Thymus (tissue), 11 donors: ENCODE measurements around the gene TLK1. TPM values are rescaled to one million over a fixed set of nuclear protein-coding genes. Genes with fewer than 3 reads are reported as not detected.
"Not testable (repeated sequence)": the region's sequence is repeated elsewhere in the genome, so short reads cannot be mapped to it uniquely, and the experiment has no call there.

Experiments
- DNase-seq, 9 donors: peaks; one replicate each; pipeline ENCODE4 v3.0.0-alpha.2; 2013; ENCODE audit warnings: low spot score in 9 of 9, low read depth in 6 of 9, missing footprints in 1 of 9
- H3K27ac ChIP-seq, 2 donors: one replicate each; pipeline ENCODE4 v1.5.1; 2013; ENCODE audit warnings: control low read depth in 1 of 2, low read depth in 1 of 2, low read length in 1 of 2, mild to moderate bottlenecking in 1 of 2, moderate library complexity in 1 of 2
- H3K27me3 ChIP-seq, 2 donors: one replicate each; pipeline ENCODE4 v1.5.1; 2013; ENCODE audit warnings: low read length in 1 of 2; ENCODE audit not compliant: control insufficient read depth in 2 of 2, insufficient read depth in 1 of 2
- H3K36me3 ChIP-seq, 2 donors: one replicate each; pipeline ENCODE4 v1.5.1; 2013; ENCODE audit warnings: low read length in 1 of 2, mild to moderate bottlenecking in 1 of 2, moderate library complexity in 1 of 2; ENCODE audit not compliant: control insufficient read depth in 2 of 2, insufficient read depth in 2 of 2
- H3K4me1 ChIP-seq, 2 donors: one replicate each; pipeline ENCODE4 v1.5.1; 2013; ENCODE audit warnings: low read length in 2 of 2; ENCODE audit not compliant: control insufficient read depth in 2 of 2, insufficient read depth in 2 of 2
- H3K4me3 ChIP-seq, 2 donors: one replicate each; pipeline ENCODE4 v1.5.1; 2013; ENCODE audit warnings: low read length in 2 of 2, control low read depth in 1 of 2, mild to moderate bottlenecking in 1 of 2
- H3K9me3 ChIP-seq, 2 donors: one replicate each; pipeline ENCODE4 v1.5.1; 2013; ENCODE audit warnings: low read length in 1 of 2, mild to moderate bottlenecking in 1 of 2; ENCODE audit not compliant: control insufficient read depth in 2 of 2, insufficient read depth in 1 of 2
- WGBS: extraction: QIAGEN DNeasy Blood & Tissue Kit; methylation state at CpG from one replicate; pipeline ENCODE4 v1.1.7; 2013; 5-methylcytosine and 5-hydroxymethylcytosine counted together
- polyA plus RNA-seq: library from polyadenylated mRNA; stranded (reverse); fragments of 200-250 nt; gene quantifications from one replicate; pipeline ENCODE4 v1.2.3, GENCODE V29; 2013
- total RNA-seq: library from RNA; stranded (reverse); fragments of 120-200 nt; gene quantifications from one replicate; pipeline ENCODE4 v1.2.4, GENCODE V29; 2013
- donor health status: healthy.

TLK1 gene
- total and polyA plus RNA-seq, 2 donors: 15.5 to 29.3 TPM

GRCh38 chr2:171084128-171084527 is 76.6 kb downstream of the TLK1 start:
- Histone ChIP-seq H3K36me3 (peaks cover 0 to 3% of the 10 kb centered on the region in 2 donors), H3K27me3 (no peaks in the 10 kb centered on the region), H3K9me3 (no peaks in the 10 kb centered on the region), H3K4me3 (no peak overlapping the region), H3K4me1 (peaks cover 17 to 19% of the 10 kb centered on the region in 2 donors), H3K27ac (no peak overlapping the region)
- WGBS: 92% methylated on average over 5 of the region's 5 CpGs
- peak in 1 of 9 donors; percentile 21 for DNase-seq

- Histone ChIP-seq H3K27me3 (no peaks in the 10 kb centered on the region), H3K4me3 (no peak overlapping the region), H3K36me3 (peaks cover 0 to 10% of the 10 kb centered on the region in 2 donors), H3K9me3 (no peaks in the 10 kb centered on the region), H3K4me1 (peaks cover 17 to 19% of the 10 kb centered on the region in 2 donors), H3K27ac (no peak overlapping the region)
- 98% methylated on average over 2 of the region's 2 CpGs for WGBS
- DNase-seq: no peak
Observed at GRCh38 chr2:171083451-171083850, 77.2 kb downstream of the TLK1 start.

- WGBS: 89% methylated on average over 3 of the region's 3 CpGs
- no peaks in the 10 kb centered on the region for H3K27me3 ChIP-seq
- H3K9me3 ChIP-seq: no peaks in the 10 kb centered on the region
- peak in 4 of 9 donors; percentile 18 to 52 (median 27) for DNase-seq
- no peak overlapping the region for H3K27ac ChIP-seq
- no peak overlapping the region for H3K4me3 ChIP-seq
- peaks cover 10% of the 10 kb centered on the region in 2 donors for H3K4me1 ChIP-seq
- H3K36me3 ChIP-seq: peaks cover 0 to 18% of the 10 kb centered on the region in 2 donors
Observed at GRCh38 chr2:171081649-171082111, 79.0 kb downstream of the TLK1 start.

- Histone ChIP-seq H3K9me3 (no peaks in the 10 kb centered on the region), H3K27me3 (no peaks in the 10 kb centered on the region), H3K36me3 (peaks cover 6 to 24% of the 10 kb centered on the region in 2 donors), H3K4me1 (peaks cover 3 to 4% of the 10 kb centered on the region in 2 donors), H3K4me3 (no peak overlapping the region), H3K27ac (no peak overlapping the region)
- WGBS: 99% methylated on average over 6 of the region's 6 CpGs
- no peak for DNase-seq
Observed at GRCh38 chr2:171080607-171081006, 80.1 kb downstream of the TLK1 start.

GRCh38 chr2:171076422-171076821 is 84.3 kb downstream of the TLK1 start:
- H3K36me3 ChIP-seq: peaks cover 11 to 31% of the 10 kb centered on the region in 2 donors
- H3K27ac ChIP-seq, H3K9me3 ChIP-seq, H3K27me3 ChIP-seq, H3K4me1 ChIP-seq, DNase-seq, H3K4me3 ChIP-seq: not testable (repeated sequence)
- 95% methylated on average over 7 of the region's 7 CpGs for WGBS

- H3K27me3 ChIP-seq: no peaks in the 10 kb centered on the region
- WGBS: 97% methylated on average over 5 of the region's 5 CpGs
- peaks cover 14 to 21% of the 10 kb centered on the region in 2 donors for H3K36me3 ChIP-seq
- no peaks in the 10 kb centered on the region for H3K4me1 ChIP-seq
- no peak overlapping the region for H3K27ac ChIP-seq
- H3K9me3 ChIP-seq: peaks cover 0 to 4% of the 10 kb centered on the region in 2 donors
- no peak overlapping the region for H3K4me3 ChIP-seq
- no peak for DNase-seq
Observed at GRCh38 chr2:171072164-171072563, 88.5 kb downstream of the TLK1 start.

GRCh38 chr2:171069286-171069956 is 91.3 kb downstream of the TLK1 start:
- DNase-seq: no peak
- Histone ChIP-seq H3K4me1 (no peaks in the 10 kb centered on the region), H3K4me3 (no peak overlapping the region), H3K9me3 (peaks cover 0 to 4% of the 10 kb centered on the region in 2 donors), H3K27me3 (no peaks in the 10 kb centered on the region), H3K27ac (no peak overlapping the region), H3K36me3 (peaks cover 8 to 12% of the 10 kb centered on the region in 2 donors)
- 95% methylated on average over 8 of the region's 8 CpGs for WGBS

GRCh38 chr2:171066110-171066509 is 94.6 kb downstream of the TLK1 start:
- Histone ChIP-seq H3K27me3 (no peaks in the 10 kb centered on the region), H3K27ac (no peak overlapping the region), H3K4me3 (no peak overlapping the region), H3K4me1 (no peaks in the 10 kb centered on the region), H3K36me3 (peaks cover 3 to 5% of the 10 kb centered on the region in 2 donors), H3K9me3 (peaks cover 0 to 4% of the 10 kb centered on the region in 2 donors)
- 98% methylated on average over 1 of the region's 1 CpG for WGBS
- no peak for DNase-seq

- Histone ChIP-seq H3K27me3 (no peaks in the 10 kb centered on the region), H3K4me1 (no peaks in the 10 kb centered on the region), H3K36me3 (peaks cover 7 to 38% of the 10 kb centered on the region in 2 donors), H3K9me3 (peaks cover 0 to 3% of the 10 kb centered on the region in 2 donors), H3K27ac (no peak overlapping the region), H3K4me3 (no peak overlapping the region)
- no peak for DNase-seq
- 96% methylated on average over 2 of the region's 2 CpGs for WGBS
Observed at GRCh38 chr2:171057575-171057974, 103.1 kb downstream of the TLK1 start.
